Endothelial cell of umbilical vein (primary cell): Measurements from ENCODE around the gene MSH6. TPM values are rescaled to one million over a fixed set of nuclear protein-coding genes. Genes with fewer than 3 reads are reported as not detected.

Experiments
- BruUV-seq: library from RNA; stranded (reverse); fragments of 400-500 nt; replicated peaks from 2 replicates; lab custom pipeline; 2021; lab: Mats Ljungman, UMichigan
- CTCF ChIA-PET: fragments of 300-600, 350-600 bp; sonication (Branson Sonifier 250); formaldehyde crosslinking; loops from one replicate; lab custom pipeline; 2021; ENCODE audit warnings: antibody characterized with exemption, inconsistent platforms; lab: Charles Lee
- POLR2A ChIA-PET: fragments of 300-600, 350-600 bp; sonication (Branson Sonifier 250); formaldehyde crosslinking; loops from one replicate; lab custom pipeline; 2021; ENCODE audit warnings: antibody characterized with exemption, inconsistent platforms; lab: Charles Lee
- DNase-seq: peaks from one replicate; pipeline ENCODE4 v3.0.0-alpha.2; 2011; ENCODE audit warnings: low read depth, low spot score
- FAIRE-seq: peaks from 2 replicates; lab custom pipeline; 2011; peaks lifted over from hg19 to GRCh38; lab: Jason Lieb, UNC
- H2AFZ ChIP-seq: 2 replicates; pipeline ENCODE4 v1.6.0; 2012; ENCODE audit warnings: low read depth, low read length, control low read depth, inconsistent platforms
- H3K27ac ChIP-seq: 2 replicates; pipeline ENCODE4 v1.5.1; 2011; ENCODE audit warnings: low read depth, mild to moderate bottlenecking, control low read depth, low read length, moderate library complexity; ENCODE audit not compliant: insufficient read depth
- H3K27me3 ChIP-seq, 2 experiments: 2 replicates each; pipeline versions ENCODE4 v1.6.0 to v1.6.1; 2011; ENCODE audit warnings: low read length in 2 of 2, mixed read lengths in 1 of 2; ENCODE audit not compliant: control insufficient read depth in 2 of 2, insufficient read depth in 2 of 2
- H3K36me3 ChIP-seq, 2 experiments: 2 replicates in 1 of 2; 3 replicates in 1 of 2; pipeline ENCODE4 v1.5.1; 2011; ENCODE audit warnings: low read length in 2 of 2, mild to moderate bottlenecking in 1 of 2, moderate library complexity in 1 of 2; ENCODE audit not compliant: control insufficient read depth in 2 of 2, insufficient read depth in 2 of 2; ENCODE audit errors: extremely low read depth in 1 of 2
- H3K4me1 ChIP-seq: 3 replicates; pipeline ENCODE4 v1.5.1; 2011; ENCODE audit warnings: mild to moderate bottlenecking, low read length; ENCODE audit not compliant: control insufficient read depth, insufficient read depth; ENCODE audit errors: extremely low read depth
- H3K4me2 ChIP-seq: 2 replicates; pipeline ENCODE4 v1.6.1; 2011; ENCODE audit warnings: low read length, control low read depth, mixed read lengths; ENCODE audit not compliant: insufficient read depth
- H3K4me3 ChIP-seq, 3 experiments: fragments of 200-600 bp in 1 of 3; sonication (generic), shearing (Covaris generic) in 1 of 3; replicated peaks in 1 of 3; 2 replicates each; pipeline ENCODE4 v1.5.1; 2011 to 2016; ENCODE audit warnings: control low read depth in 3 of 3, low read length in 3 of 3, mild to moderate bottlenecking in 2 of 3, inconsistent platforms in 1 of 3, low read depth in 1 of 3, moderate library complexity in 1 of 3; ENCODE audit not compliant: insufficient read depth in 1 of 3
- H3K79me2 ChIP-seq: 2 replicates; pipeline ENCODE4 v1.6.0; 2012; ENCODE audit warnings: low read length, inconsistent platforms; ENCODE audit not compliant: control insufficient read depth, insufficient read depth
- H3K9ac ChIP-seq: replicated peaks from 2 replicates; pipeline ENCODE3; 2011; ENCODE audit warnings: low read length, control low read depth; ENCODE audit not compliant: insufficient read depth; ENCODE audit errors: extremely low read depth
- H3K9me1 ChIP-seq: replicated peaks from 3 replicates; pipeline ENCODE4 v1.6.0; 2011; ENCODE audit warnings: mild to moderate bottlenecking, low read length; ENCODE audit not compliant: control insufficient read depth, insufficient read depth; ENCODE audit errors: extremely low read depth
- H3K9me3 ChIP-seq: replicated peaks from 2 replicates; pipeline ENCODE4 v1.5.1; 2012; ENCODE audit warnings: low read length, inconsistent platforms; ENCODE audit not compliant: control insufficient read depth, insufficient read depth
- H4K20me1 ChIP-seq: replicated peaks from 2 replicates; pipeline ENCODE3; 2011; ENCODE audit warnings: mild to moderate bottlenecking, low read length; ENCODE audit not compliant: control insufficient read depth, insufficient read depth; ENCODE audit errors: extremely low read depth
- EZH2 ChIP-seq: IDR thresholded peaks from 2 replicates; pipeline ENCODE4 v1.6.1; 2012; ENCODE audit warnings: borderline replicate concordance, low read depth, mild to moderate bottlenecking, moderate library complexity, low read length, inconsistent platforms; ENCODE audit not compliant: severe bottlenecking
- FOS ChIP-seq: IDR thresholded peaks from 2 replicates; pipeline ENCODE4 v1.6.1; 2011; ENCODE audit warnings: mild to moderate bottlenecking, low read length, moderate library complexity, borderline replicate concordance; ENCODE audit not compliant: insufficient read depth
- GATA2 ChIP-seq: IDR thresholded peaks from 2 replicates; pipeline ENCODE4 v1.7.0; 2011; ENCODE audit warnings: low read depth, mild to moderate bottlenecking, moderate library complexity, mixed read lengths, low read length; ENCODE audit not compliant: insufficient read length, insufficient read depth
- JUN ChIP-seq: IDR thresholded peaks from 2 replicates; pipeline ENCODE4 v1.6.1; 2011; ENCODE audit warnings: borderline replicate concordance, low read depth; ENCODE audit not compliant: insufficient read length, insufficient read depth
- MYC ChIP-seq: IDR thresholded peaks from one replicate; pipeline ENCODE4 v1.6.1; 2011; ENCODE audit warnings: mild to moderate bottlenecking, low read depth, low read length
- POLR2A ChIP-seq: IDR thresholded peaks from 2 replicates; pipeline ENCODE4 v1.6.1; 2012; ENCODE audit warnings: low read depth, mild to moderate bottlenecking, control low read depth, low read length
- POLR2AphosphoS5 ChIP-seq: IDR thresholded peaks from 2 replicates; pipeline ENCODE4 v1.6.1; 2012; ENCODE audit warnings: low read depth, mild to moderate bottlenecking, control low read depth, low read length, moderate library complexity; ENCODE audit not compliant: insufficient read depth
- dilution Hi-C: fragments of 300-500 bp; cut with MboI; formaldehyde crosslinking; loops from one replicate; pipeline ENCODE4 v1.15.0; 2019; ENCODE audit warnings: low sequenced_read_pairs; ENCODE audit not compliant: extremely low pct_ligation_motif_present
- intact Hi-C: fragments of 100-400 bp; cut with micrococcal nuclease; formaldehyde crosslinking; loops from one replicate; pipeline ENCODE4 v1.10.0; 2022
- polyA plus RNA-seq, 4 experiments: library from polyadenylated mRNA; depleted of rRNA in 3 of 4; stranded (reverse) in 3 of 4; unstranded in 1 of 4; fragments of >200 nt; gene quantifications; 2 replicates each; pipeline versions ENCODE4 v1.2.1 to v1.2.3, GENCODE V29; 2011 to 2012; ENCODE audit warnings: missing spikeins in 1 of 4
- total RNA-seq: library from RNA; stranded (reverse); gene quantifications from 2 replicates; pipeline ENCODE4 v1.2.3, GENCODE V29; 2021
- TF ChIP-seq, protein P1 (sequence below): IDR thresholded peaks from 2 replicates; pipeline ENCODE4 v1.6.1; 2011; ENCODE audit not compliant: insufficient read depth, insufficient read length
- TF ChIP-seq, protein P2 (sequence below), 2 donors: IDR thresholded peaks; 1 replicate in 1 of 2; 2 replicates in 1 of 2; pipeline ENCODE4 v1.5.1; 2011; ENCODE audit warnings: low read length in 2 of 2, mild to moderate bottlenecking in 2 of 2, moderate library complexity in 2 of 2, control low read depth in 1 of 2, inconsistent platforms in 1 of 2, low read depth in 1 of 2; ENCODE audit not compliant: insufficient read depth in 1 of 2; ENCODE audit errors: extremely low read depth in 1 of 2

MSH6 gene
- total and polyA plus RNA-seq, 2 donors (not counting 3 experiments of a cell fraction or from before 2014, with no cell fraction given) = 11.9 to 74.0 TPM

DNA sequence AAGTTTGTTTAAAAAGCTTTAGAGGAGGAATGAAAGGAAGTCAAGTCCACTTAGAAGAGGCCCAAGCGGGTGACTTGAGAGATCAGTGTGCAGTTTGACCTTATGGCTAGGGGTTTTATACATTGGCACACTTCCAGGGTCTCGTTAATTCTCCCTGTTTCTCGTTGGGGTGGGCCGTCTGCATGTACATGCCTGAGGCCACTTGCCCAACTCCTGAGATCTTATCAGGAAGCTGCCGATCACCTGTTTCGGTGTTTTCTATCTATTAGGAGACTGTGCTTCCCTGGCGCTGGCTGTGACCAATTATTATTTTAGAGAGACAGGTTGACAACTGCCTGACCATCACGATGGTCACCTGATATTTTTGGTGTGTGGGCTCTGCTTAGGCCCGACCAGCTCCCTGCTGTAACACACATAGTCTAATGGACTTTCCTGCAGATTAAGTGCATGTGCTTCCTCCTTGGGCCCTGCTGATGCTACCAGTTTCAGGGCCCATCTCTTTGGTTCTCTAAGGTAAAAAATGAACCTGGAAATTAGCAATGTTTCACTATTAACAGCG is 31.0 kb upstream of the MSH6 start:
- ChIA-PET POLR2A (no interaction called here), CTCF (interaction anchor here (1.4 to 1.8 kb wide), 3 partner anchors 16 to 315 kb away, joined by 5 to 11 read pairs (median 9); no protein-coding TSS in a partner anchor)
- no peak overlapping the region for H3K27ac ChIP-seq
- no peaks in the 10 kb centered on the region for H4K20me1 ChIP-seq
- H3K4me1 ChIP-seq = no peaks in the 10 kb centered on the region
- no peaks in the 10 kb centered on the region for H3K79me2 ChIP-seq
- FAIRE-seq (no peak), DNase-seq (no peak)
- H3K9me1 ChIP-seq = no peaks in the 10 kb centered on the region
- H3K4me3 ChIP-seq = no peak overlapping the region
- no peaks in the 10 kb centered on the region for H3K36me3 ChIP-seq
- no peak overlapping the region for H2AFZ ChIP-seq
- no peaks in the 10 kb centered on the region for H3K9me3 ChIP-seq
- dilution Hi-C loops = no loop called here
- no peak overlapping the region for H3K9ac ChIP-seq
- H3K4me2 ChIP-seq = no peak overlapping the region
- TF ChIP-seq EZH2 (no peak), POLR2A (no peak), JUN (no peak), FOS (no peak), POLR2AphosphoS5 (no peak), GATA2 (no peak), MYC (no peak)
- TF ChIP-seq, protein P1, sequence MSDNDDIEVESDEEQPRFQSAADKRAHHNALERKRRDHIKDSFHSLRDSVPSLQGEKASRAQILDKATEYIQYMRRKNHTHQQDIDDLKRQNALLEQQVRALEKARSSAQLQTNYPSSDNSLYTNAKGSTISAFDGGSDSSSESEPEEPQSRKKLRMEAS = no peak
- TF ChIP-seq, protein P2, sequence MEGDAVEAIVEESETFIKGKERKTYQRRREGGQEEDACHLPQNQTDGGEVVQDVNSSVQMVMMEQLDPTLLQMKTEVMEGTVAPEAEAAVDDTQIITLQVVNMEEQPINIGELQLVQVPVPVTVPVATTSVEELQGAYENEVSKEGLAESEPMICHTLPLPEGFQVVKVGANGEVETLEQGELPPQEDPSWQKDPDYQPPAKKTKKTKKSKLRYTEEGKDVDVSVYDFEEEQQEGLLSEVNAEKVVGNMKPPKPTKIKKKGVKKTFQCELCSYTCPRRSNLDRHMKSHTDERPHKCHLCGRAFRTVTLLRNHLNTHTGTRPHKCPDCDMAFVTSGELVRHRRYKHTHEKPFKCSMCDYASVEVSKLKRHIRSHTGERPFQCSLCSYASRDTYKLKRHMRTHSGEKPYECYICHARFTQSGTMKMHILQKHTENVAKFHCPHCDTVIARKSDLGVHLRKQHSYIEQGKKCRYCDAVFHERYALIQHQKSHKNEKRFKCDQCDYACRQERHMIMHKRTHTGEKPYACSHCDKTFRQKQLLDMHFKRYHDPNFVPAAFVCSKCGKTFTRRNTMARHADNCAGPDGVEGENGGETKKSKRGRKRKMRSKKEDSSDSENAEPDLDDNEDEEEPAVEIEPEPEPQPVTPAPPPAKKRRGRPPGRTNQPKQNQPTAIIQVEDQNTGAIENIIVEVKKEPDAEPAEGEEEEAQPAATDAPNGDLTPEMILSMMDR (IDR thresholded peaks at IDR 0.05; ENCODE audit: extremely low read depth in 1 of 2, insufficient read depth in 1 of 2, low read depth in 1 of 2, low read length in 2 of 2) = no peak
- intact Hi-C loops = no loop called here
- H3K27me3 ChIP-seq = peaks cover 0 to 2% of the 10 kb centered on the region in 2 experiments
- no TSS peak for BruUV-seq
